ENCODE data around the gene PTCSC3. TPM values are rescaled to one million over a fixed set of nuclear protein-coding genes. Genes with fewer than 3 reads are reported as not detected.
"Not testable (repeated sequence)": the region's sequence is repeated elsewhere in the genome, so short reads cannot be mapped to it uniquely, and the experiment has no call there.

The PTCSC3 gene
- polyA plus RNA-seq, 2 donors = not detected

DNA sequence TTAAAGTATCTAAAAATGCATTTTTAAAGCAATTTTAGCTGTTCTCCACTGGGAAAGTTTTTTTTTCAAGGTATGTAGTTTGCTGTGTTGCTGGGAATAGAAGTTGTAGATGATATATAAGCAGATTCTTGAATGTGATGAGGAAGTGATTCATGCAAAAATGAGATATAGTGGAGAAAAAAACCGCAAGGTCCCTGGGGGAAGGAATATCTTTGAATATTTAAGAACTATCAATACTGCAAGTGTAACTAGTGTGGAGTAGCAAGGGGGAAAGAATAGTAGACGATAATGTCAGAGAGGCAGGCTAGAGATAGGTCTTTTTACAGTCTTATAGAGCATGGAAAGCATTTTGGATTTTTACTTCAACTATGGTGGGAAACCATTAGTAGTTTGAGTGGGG lies 42.5 kb downstream of the PTCSC3 start:
- Histone ChIP-seq H3K9me3 (ENCODE audit: control insufficient read depth in 2 of 2, insufficient read depth in 1 of 2, low read depth in 1 of 2, low read length in 1 of 2) (no peaks in the 10 kb centered on the region), H3K4me3 (ENCODE audit: low read depth in 1 of 2, low read length in 2 of 2) (no peak overlapping the region), H3K4me1 (ENCODE audit: control insufficient read depth in 2 of 2, insufficient read depth in 2 of 2, low read length in 1 of 2) (peaks cover 0 to 2% of the 10 kb centered on the region in 2 donors), H3K27ac (ENCODE audit: low read depth in 2 of 2, low read length in 1 of 2) (no peak overlapping the region), H3K36me3 (ENCODE audit: control insufficient read depth in 2 of 2, insufficient read depth in 2 of 2, low read length in 1 of 2) (no peaks in the 10 kb centered on the region), H3K27me3 (ENCODE audit: control insufficient read depth in 1 of 2, insufficient read depth in 2 of 2, low read length in 2 of 2) (no peaks in the 10 kb centered on the region)
- 80 to 83% methylated on average over 2 of the region's 2 CpGs for WGBS, 2 donors

DNA sequence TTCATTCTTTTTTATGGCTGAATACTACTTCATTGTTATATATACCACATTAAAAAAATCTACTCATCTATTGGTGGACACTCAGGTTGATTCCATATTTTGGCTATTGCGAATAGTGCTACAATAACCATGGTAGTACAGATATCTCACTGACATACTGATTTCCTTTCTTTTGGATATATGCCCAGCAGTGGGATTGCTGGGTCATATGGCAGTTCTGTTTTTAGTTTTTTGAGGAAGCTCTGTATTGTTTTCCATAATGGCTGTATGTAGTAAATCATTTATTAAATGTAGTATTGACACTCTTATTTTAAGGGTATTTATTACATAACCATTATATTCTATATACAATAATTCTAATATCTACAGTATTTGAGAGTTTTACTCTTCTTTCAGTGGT lies 43.7 kb downstream of the PTCSC3 start:
- H3K27me3 ChIP-seq (ENCODE audit: control insufficient read depth in 1 of 2, insufficient read depth in 2 of 2, low read length in 2 of 2) = no peaks in the 10 kb centered on the region
- 56 to 93% methylated on average over 1 of the region's 1 CpG for WGBS, 2 donors
- H3K27ac ChIP-seq (ENCODE audit: low read depth in 2 of 2, low read length in 1 of 2) = no peak overlapping the region
- H3K4me1 ChIP-seq (ENCODE audit: control insufficient read depth in 2 of 2, insufficient read depth in 2 of 2, low read length in 1 of 2) = peaks cover 0 to 3% of the 10 kb centered on the region in 2 donors
- H3K36me3 ChIP-seq (ENCODE audit: control insufficient read depth in 2 of 2, insufficient read depth in 2 of 2, low read length in 1 of 2) = no peaks in the 10 kb centered on the region
- H3K9me3 ChIP-seq (ENCODE audit: control insufficient read depth in 2 of 2, insufficient read depth in 1 of 2, low read depth in 1 of 2, low read length in 1 of 2) = no peaks in the 10 kb centered on the region
- H3K4me3 ChIP-seq (ENCODE audit: low read depth in 1 of 2, low read length in 2 of 2) = no peak overlapping the region

DNA sequence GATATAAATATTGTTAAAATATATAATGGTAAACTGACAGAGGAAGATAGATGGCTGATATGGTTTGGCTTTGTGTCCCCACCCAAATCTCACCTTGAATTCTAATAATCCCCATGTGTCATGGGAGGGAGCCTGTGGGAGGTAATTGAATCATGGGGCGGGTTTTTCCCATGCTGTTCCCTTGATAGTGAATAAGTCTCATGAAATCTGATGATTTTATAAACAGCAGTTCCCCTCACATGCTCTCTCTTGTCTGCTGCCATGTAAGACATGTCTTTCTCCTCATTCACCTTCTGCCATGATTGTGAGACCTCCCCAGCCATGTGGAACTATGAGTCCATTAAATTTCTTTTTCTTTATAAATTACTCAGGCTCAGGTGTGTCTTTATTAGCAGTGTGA lies 46.3 kb downstream of the PTCSC3 start:
- H3K36me3 ChIP-seq (ENCODE audit: control insufficient read depth in 2 of 2, insufficient read depth in 2 of 2, low read length in 1 of 2) = no peaks in the 10 kb centered on the region
- H3K4me3 ChIP-seq (ENCODE audit: low read depth in 1 of 2, low read length in 2 of 2) = no peak overlapping the region
- H3K27ac ChIP-seq (ENCODE audit: low read depth in 2 of 2, low read length in 1 of 2) = no peak overlapping the region
- WGBS, 2 donors = 77 to 92% methylated on average over 1 of the region's 1 CpG
- no peaks in the 10 kb centered on the region for H3K27me3 ChIP-seq (ENCODE audit: control insufficient read depth in 1 of 2, insufficient read depth in 2 of 2, low read length in 2 of 2)
- H3K4me1 ChIP-seq (ENCODE audit: control insufficient read depth in 2 of 2, insufficient read depth in 2 of 2, low read length in 1 of 2) = peaks cover 0 to 3% of the 10 kb centered on the region in 2 donors
- H3K9me3 ChIP-seq (ENCODE audit: control insufficient read depth in 2 of 2, insufficient read depth in 1 of 2, low read depth in 1 of 2, low read length in 1 of 2) = no peaks in the 10 kb centered on the region

DNA sequence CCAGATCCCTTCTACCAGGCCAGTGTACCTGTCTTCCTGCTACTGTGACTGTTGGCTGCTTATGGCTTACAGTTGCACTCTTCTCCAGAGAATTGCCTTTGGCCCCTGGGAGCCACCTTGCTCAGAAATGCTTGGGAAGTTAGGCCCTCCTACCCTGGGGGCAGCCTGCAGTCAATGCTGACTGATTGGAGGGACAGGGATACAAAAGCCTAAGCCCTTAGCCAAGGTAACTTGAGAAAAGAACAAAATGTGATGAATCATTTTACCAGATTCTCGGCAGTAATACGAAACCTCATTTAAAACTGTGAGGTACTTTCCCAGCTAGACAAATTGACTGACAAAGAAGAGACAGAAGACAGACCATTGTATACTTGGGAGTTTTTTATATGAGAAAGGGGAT lies 47.3 kb downstream of the PTCSC3 start:
- Histone ChIP-seq H3K27me3 (ENCODE audit: control insufficient read depth in 1 of 2, insufficient read depth in 2 of 2, low read length in 2 of 2) (no peaks in the 10 kb centered on the region), H3K27ac (ENCODE audit: low read depth in 2 of 2, low read length in 1 of 2) (no peak overlapping the region), H3K36me3 (ENCODE audit: control insufficient read depth in 2 of 2, insufficient read depth in 2 of 2, low read length in 1 of 2) (no peaks in the 10 kb centered on the region), H3K9me3 (ENCODE audit: control insufficient read depth in 2 of 2, insufficient read depth in 1 of 2, low read depth in 1 of 2, low read length in 1 of 2) (no peaks in the 10 kb centered on the region), H3K4me3 (ENCODE audit: low read depth in 1 of 2, low read length in 2 of 2) (no peak overlapping the region), H3K4me1 (ENCODE audit: control insufficient read depth in 2 of 2, insufficient read depth in 2 of 2, low read length in 1 of 2) (peaks cover 0 to 3% of the 10 kb centered on the region in 2 donors)
- 38 to 48% methylated on average over 2 of the region's 2 CpGs for WGBS, 2 donors

DNA sequence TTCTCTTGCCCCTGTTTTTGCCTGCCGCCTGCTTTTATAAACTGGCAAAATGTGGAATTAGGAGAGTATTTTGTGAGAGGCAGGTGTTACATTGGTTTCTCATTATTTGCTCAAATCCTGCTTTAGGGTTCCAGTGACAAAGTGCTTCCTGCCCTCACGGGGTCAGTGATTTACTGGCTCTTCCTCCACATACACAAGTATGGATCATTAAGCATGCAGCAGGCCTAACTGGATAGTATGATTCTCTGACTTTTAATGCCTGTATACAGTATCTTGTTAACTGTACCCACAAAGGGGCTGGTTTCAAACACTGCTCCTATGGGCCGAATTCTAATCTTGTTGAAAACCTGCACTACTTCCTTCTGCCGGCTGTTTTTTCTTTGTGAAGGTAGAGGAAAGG lies 63.2 kb downstream of the PTCSC3 start:
- Histone ChIP-seq H3K27ac (ENCODE audit: low read depth in 2 of 2, low read length in 1 of 2) (no peak overlapping the region), H3K27me3 (ENCODE audit: control insufficient read depth in 1 of 2, insufficient read depth in 2 of 2, low read length in 2 of 2) (no peaks in the 10 kb centered on the region), H3K4me3 (ENCODE audit: low read depth in 1 of 2, low read length in 2 of 2) (no peak overlapping the region), H3K36me3 (ENCODE audit: control insufficient read depth in 2 of 2, insufficient read depth in 2 of 2, low read length in 1 of 2) (no peaks in the 10 kb centered on the region), H3K9me3 (ENCODE audit: control insufficient read depth in 2 of 2, insufficient read depth in 1 of 2, low read depth in 1 of 2, low read length in 1 of 2) (no peaks in the 10 kb centered on the region), H3K4me1 (ENCODE audit: control insufficient read depth in 2 of 2, insufficient read depth in 2 of 2, low read length in 1 of 2) (no peaks in the 10 kb centered on the region)
- 69 to 70% methylated on average over 4 of the region's 4 CpGs for WGBS, 2 donors

DNA sequence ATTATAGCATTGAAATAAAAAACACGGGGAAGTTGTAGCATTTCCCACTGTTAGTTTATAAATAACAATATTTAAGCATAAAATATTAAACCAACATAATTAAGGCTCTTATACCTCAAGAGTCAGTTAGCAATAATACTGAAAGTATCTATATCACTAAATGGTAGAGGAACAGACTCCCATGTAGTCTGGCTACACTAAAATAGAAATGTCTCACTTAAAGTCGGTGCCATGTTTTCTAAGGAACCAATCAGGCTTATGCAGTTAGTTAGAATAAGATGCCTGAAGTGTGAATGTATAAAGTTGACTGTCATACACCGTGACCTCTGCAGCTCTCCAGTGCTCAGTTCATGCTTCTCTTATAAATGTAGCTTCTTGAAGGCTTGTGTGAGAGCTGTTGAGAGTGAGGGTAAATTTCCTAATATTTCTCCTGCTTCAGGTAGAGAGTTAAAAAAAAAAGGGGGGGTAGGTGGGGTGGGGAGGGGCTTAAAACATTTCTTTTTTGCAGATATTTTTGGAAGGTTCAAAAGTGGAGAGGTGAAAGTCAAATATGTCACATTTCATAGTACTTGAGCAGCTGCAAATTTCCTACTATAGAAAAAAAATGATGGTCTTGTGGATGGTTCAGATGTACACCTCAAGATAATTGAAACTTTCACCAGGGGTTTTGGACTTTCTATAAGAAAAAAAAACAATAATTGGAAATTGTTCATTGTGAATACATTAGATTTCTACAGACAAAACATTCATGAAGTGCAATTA lies 64.5 kb downstream of the PTCSC3 start:
- Histone ChIP-seq H3K27ac (ENCODE audit: low read depth in 2 of 2, low read length in 1 of 2) (no peak overlapping the region), H3K27me3 (ENCODE audit: control insufficient read depth in 1 of 2, insufficient read depth in 2 of 2, low read length in 2 of 2) (no peaks in the 10 kb centered on the region), H3K9me3 (ENCODE audit: control insufficient read depth in 2 of 2, insufficient read depth in 1 of 2, low read depth in 1 of 2, low read length in 1 of 2) (no peaks in the 10 kb centered on the region), H3K4me3 (ENCODE audit: low read depth in 1 of 2, low read length in 2 of 2) (no peak overlapping the region), H3K4me1 (ENCODE audit: control insufficient read depth in 2 of 2, insufficient read depth in 2 of 2, low read length in 1 of 2) (no peaks in the 10 kb centered on the region), H3K36me3 (ENCODE audit: control insufficient read depth in 2 of 2, insufficient read depth in 2 of 2, low read length in 1 of 2) (no peaks in the 10 kb centered on the region)
- 76 to 81% methylated on average over 3 of the region's 3 CpGs for WGBS, 2 donors

DNA sequence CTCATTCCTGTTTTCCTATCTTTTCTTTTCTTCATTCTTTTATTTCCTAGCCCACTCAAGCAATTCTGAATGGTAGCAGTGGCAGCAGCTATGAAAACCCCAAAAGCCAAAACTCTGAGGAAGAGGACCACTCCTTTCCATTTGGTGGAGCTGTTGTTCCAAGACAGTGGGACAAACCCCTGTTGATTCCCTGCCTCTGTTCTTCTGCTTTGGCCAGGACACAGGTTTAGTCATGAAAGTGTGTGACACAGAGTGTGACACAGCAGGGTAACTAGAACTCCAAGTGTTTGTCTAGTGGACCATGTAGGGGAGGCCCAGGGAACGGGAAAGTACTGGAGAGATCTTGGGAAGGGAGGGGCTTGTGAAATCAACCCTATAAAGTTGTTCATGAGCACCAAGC lies 71.1 kb downstream of the PTCSC3 start:
- H3K27ac ChIP-seq (ENCODE audit: low read depth in 2 of 2, low read length in 1 of 2) = no peak overlapping the region
- H3K36me3 ChIP-seq (ENCODE audit: control insufficient read depth in 2 of 2, insufficient read depth in 2 of 2, low read length in 1 of 2) = no peaks in the 10 kb centered on the region
- H3K9me3 ChIP-seq (ENCODE audit: control insufficient read depth in 2 of 2, insufficient read depth in 1 of 2, low read depth in 1 of 2, low read length in 1 of 2) = no peaks in the 10 kb centered on the region
- WGBS, 2 donors = 6 to 15% methylated on average over 1 of the region's 1 CpG
- no peaks in the 10 kb centered on the region for H3K27me3 ChIP-seq (ENCODE audit: control insufficient read depth in 1 of 2, insufficient read depth in 2 of 2, low read length in 2 of 2)
- no peaks in the 10 kb centered on the region for H3K4me1 ChIP-seq (ENCODE audit: control insufficient read depth in 2 of 2, insufficient read depth in 2 of 2, low read length in 1 of 2)
- no peak overlapping the region for H3K4me3 ChIP-seq (ENCODE audit: low read depth in 1 of 2, low read length in 2 of 2)

DNA sequence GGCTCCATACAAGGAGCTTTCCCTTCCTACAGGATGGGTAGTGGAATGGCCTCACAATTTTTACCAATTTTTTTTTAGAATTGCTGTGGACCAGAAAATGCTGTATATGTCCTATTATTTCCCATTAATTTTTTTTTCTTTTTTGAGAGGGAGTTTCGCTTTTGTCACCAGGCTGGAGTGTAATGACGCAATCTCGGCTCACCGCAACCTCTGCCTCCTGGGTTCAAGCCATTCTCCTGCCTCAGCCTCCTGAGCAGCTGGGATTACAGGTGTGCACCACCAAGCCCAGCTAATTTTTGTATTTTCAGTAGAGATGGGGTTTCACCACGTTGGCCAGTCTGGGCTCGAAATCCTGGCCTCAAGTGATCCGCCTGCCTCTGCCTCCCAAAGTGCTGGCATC lies 72.3 kb downstream of the PTCSC3 start:
- H3K9me3 ChIP-seq (ENCODE audit: control insufficient read depth in 2 of 2, insufficient read depth in 1 of 2, low read depth in 1 of 2, low read length in 1 of 2); H3K36me3 ChIP-seq (ENCODE audit: control insufficient read depth in 2 of 2, insufficient read depth in 2 of 2, low read length in 1 of 2); H3K4me3 ChIP-seq (ENCODE audit: low read depth in 1 of 2, low read length in 2 of 2); H3K27ac ChIP-seq (ENCODE audit: low read depth in 2 of 2, low read length in 1 of 2); H3K4me1 ChIP-seq (ENCODE audit: control insufficient read depth in 2 of 2, insufficient read depth in 2 of 2, low read length in 1 of 2); H3K27me3 ChIP-seq (ENCODE audit: control insufficient read depth in 1 of 2, insufficient read depth in 2 of 2, low read length in 2 of 2): not testable (repeated sequence)
- 76 to 79% methylated on average over 7 of the region's 7 CpGs for WGBS, 2 donors

DNA sequence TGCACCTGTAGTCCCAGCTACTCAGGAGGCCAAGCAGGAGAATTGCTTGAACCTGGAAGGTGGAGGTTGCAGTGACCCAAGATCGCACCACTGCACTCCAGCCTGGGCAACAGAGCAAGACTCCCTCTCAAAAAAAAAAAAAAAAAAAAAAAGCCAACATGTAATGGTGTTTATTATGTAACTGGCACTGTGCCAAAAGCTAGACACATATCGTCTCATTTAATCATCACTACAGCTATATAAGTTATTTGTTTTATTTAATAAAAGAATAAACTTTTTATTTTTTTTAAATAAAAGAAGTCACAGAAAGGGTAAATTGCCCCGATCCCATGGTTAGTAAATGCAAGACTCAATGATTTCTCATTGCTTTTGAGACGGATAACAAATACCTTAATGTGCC lies 76.9 kb downstream of the PTCSC3 start:
- WGBS, 2 donors = 87 to 91% methylated on average over 4 of the region's 4 CpGs
- Histone ChIP-seq H3K27me3 (ENCODE audit: control insufficient read depth in 1 of 2, insufficient read depth in 2 of 2, low read length in 2 of 2) (no peaks in the 10 kb centered on the region), H3K4me3 (ENCODE audit: low read depth in 1 of 2, low read length in 2 of 2) (no peak overlapping the region), H3K4me1 (ENCODE audit: control insufficient read depth in 2 of 2, insufficient read depth in 2 of 2, low read length in 1 of 2) (no peaks in the 10 kb centered on the region), H3K27ac (ENCODE audit: low read depth in 2 of 2, low read length in 1 of 2) (no peak overlapping the region), H3K9me3 (ENCODE audit: control insufficient read depth in 2 of 2, insufficient read depth in 1 of 2, low read depth in 1 of 2, low read length in 1 of 2) (peaks cover 0 to 3% of the 10 kb centered on the region in 2 donors), H3K36me3 (ENCODE audit: control insufficient read depth in 2 of 2, insufficient read depth in 2 of 2, low read length in 1 of 2) (no peaks in the 10 kb centered on the region)

DNA sequence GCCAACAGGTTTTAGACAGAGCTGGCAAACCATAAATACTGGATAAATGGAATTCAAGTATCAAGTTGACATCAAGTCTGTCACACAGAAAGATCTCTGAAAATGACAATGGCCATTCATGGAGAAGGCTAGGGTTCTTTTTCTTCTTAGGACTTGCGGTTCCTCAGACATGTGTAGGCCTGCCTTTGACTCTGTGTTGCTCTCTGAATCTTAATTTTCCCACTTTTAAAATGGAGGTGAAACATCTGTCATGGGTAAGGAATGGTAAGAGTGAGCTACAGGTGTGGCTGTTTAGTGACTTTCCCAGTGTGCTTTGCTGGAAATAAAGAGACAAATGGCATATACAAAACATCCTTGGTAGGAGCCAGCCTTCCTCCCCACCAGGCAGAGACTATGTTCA lies 79.2 kb downstream of the PTCSC3 start:
- Histone ChIP-seq H3K9me3 (ENCODE audit: control insufficient read depth in 2 of 2, insufficient read depth in 1 of 2, low read depth in 1 of 2, low read length in 1 of 2) (peaks cover 0 to 3% of the 10 kb centered on the region in 2 donors), H3K4me3 (ENCODE audit: low read depth in 1 of 2, low read length in 2 of 2) (no peak overlapping the region), H3K36me3 (ENCODE audit: control insufficient read depth in 2 of 2, insufficient read depth in 2 of 2, low read length in 1 of 2) (no peaks in the 10 kb centered on the region), H3K27me3 (ENCODE audit: control insufficient read depth in 1 of 2, insufficient read depth in 2 of 2, low read length in 2 of 2) (no peaks in the 10 kb centered on the region), H3K27ac (ENCODE audit: low read depth in 2 of 2, low read length in 1 of 2) (no peak overlapping the region), H3K4me1 (ENCODE audit: control insufficient read depth in 2 of 2, insufficient read depth in 2 of 2, low read length in 1 of 2) (no peaks in the 10 kb centered on the region)
- WGBS, 2 donors = 52 to 88% methylated on average over 1 of the region's 1 CpG
